Activated CD4-positive, alpha-beta T cell treated with anti-CD3 and anti-CD28 coated beads, Interleukin-2, amount 50 U/mL, for 16 hours (primary cell): ENCODE results near the gene GSTM3.

Experiments used
- DNase-seq: peaks from one replicate; pipeline ENCODE4 v3.0.0-alpha.2; 2020

Gene GSTM3

GRCh38 chr1:109740615-109741373, at the start of gene GSTM3:
Gene GSTM3 (minus strand): TSS chr1:109741038. CDS start chr1:109740287, 751 bp downstream.
- no peak for DNase-seq

DNA sequence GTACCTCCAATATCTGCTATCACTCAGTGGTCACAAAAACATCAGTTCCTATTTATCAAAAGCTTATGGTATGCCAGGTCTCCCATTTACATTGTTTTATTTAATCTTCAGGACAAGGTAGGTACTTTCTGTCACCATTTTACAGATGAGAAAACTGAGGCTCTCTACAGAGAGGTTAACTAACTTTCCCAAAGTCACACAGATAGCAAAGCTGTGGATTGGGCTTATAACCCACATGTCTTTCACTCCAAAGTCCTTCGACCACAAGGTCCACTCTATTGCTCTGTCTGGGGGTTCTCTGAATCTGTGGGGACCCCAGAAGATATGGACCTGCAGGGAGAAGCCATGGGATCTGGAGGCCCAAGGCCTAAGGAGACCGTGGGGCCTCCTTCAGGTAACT, 49.5 kb upstream of the GSTM3 start:
- no peak for DNase-seq

GRCh38 chr1:109789551-109790180, 48.8 kb upstream of the GSTM3 start:
- no peak for DNase-seq

DNA sequence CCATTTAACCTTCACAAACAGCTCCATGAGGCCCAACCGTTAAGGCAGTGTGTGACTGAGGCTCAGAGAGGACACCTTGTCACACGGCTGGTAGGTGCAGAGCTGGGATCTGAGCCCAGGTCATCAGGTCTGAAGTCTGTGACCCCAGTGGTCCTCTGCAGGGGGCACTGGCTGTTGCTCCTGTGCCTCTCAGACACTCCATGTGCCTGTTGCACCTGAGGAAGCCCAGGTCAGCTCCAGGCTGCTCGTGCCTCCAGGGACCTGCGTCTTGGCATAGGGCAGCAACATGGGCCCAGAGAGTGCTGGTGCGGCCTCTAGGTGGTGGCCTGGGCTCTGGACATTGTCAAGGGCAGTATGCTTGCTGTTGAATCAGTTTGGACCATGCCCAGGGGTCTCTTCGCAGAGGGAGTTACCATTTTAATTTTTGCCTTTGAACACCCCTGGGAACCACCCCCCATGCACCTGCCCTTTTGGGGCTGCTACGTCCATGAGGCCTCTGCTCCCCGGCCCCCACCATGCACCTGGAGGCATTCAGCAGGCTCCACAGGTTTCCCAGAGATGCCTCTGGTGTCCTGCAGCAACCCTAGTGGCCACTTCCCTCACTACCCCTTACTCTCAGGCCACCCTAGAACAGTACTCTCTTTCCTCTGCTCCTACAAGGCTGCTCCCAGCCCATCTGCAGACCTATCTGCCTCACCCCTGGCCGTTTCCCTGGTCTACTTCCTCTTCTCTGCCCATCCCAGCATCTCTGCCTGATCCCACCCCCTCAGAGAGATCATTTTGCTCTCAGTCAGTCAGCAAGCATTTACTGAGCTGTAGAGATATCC, 48.1 kb upstream of the GSTM3 start:
- DNase-seq, result no peak

DNA sequence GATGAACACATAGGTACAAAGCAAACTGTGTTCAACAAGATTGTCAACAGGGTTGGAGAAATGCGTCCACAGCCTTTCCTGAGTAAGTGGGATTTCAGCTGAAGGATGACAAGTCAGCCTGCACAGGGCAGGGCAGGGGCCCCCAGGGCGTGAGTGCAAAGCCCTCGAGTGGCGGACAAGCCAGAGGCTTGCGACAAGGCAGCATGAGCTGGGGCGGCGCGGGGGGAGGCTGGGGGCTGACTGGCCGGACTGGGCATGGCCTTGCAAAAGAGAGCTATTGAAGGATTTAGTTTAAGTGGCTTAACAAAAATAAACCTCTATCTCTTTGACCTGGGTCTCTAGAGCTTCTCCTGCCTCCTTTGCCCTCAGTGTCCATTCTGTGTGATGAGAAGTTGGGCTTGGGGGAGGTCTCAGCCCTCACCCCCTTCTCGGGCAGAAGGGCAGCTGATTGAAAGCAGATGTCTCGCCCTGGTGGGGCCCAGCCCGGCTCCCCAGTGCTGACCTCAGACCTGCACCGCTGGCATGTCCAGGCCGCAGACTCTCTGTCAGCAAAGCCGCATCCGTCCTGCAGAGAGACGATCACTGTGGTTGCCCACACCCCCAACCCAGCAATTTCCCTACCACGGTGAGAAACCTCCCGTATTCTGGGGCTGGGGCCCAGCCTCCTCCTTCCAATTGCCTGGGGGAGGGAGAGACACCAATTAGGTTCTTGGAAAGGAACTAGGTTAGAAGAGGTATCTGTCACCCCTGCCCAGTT, 47.2 kb upstream of the GSTM3 start:
- DNase-seq, result peak; percentile 41

DNA sequence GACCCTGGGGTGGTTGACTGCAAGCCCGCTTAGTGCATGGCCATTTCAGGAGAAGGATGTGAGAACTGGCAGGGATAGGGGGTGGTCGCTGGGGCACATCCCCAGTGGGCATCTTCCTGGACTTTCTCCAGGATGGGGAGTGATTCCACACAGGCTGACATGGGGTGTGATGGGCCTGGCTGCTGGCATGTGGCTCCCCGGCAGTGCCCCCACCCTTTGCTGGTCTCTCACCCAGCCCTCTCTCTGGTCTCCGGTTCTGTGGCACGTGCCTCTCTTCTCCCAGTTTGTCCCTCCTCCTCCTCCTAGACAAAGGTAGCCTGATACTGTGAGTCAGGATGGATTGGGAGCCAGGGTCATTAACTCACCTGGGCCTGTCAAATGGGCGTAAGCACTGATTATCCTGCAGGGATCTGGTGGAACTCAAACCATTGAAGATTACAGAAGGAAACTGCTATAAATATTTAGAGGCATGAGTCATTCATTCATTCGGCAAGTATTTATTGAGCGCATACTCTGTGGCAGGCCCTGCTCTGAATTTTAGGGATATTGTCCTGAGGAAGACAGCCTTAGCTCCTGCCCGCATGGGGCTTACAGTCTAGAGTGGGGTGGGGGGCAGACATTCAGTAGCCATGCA, 46.5 kb upstream of the GSTM3 start:
- no peak for DNase-seq

DNA sequence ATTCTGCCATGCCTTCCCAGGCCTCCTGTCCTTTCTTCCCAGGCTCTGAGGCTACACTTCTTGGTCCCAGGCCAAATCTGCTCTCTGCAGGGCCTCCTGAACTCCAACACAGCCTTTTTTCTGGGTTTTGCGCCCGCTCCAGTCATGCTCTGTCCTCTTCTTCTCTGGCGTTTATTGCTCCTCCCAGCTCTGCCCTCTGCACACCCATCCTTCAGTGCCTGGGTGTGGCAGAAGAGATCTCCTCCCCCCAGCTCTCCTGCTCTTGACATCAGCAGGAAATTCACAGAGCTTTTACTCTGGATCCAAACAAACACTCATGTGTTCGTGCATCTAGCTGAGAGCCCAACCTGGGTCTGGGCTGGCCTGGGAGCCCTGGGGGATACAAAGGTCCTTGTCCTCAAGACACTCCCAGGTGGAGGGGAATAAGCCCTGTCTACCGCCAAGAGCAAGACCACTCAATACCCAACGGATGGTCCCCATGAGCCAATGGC, 45.7 kb upstream of the GSTM3 start:
- DNase-seq, result no peak

- DNase-seq, result no peak
Observed at GRCh38 chr1:109786112-109786480, 45.3 kb upstream of the GSTM3 start.

DNA sequence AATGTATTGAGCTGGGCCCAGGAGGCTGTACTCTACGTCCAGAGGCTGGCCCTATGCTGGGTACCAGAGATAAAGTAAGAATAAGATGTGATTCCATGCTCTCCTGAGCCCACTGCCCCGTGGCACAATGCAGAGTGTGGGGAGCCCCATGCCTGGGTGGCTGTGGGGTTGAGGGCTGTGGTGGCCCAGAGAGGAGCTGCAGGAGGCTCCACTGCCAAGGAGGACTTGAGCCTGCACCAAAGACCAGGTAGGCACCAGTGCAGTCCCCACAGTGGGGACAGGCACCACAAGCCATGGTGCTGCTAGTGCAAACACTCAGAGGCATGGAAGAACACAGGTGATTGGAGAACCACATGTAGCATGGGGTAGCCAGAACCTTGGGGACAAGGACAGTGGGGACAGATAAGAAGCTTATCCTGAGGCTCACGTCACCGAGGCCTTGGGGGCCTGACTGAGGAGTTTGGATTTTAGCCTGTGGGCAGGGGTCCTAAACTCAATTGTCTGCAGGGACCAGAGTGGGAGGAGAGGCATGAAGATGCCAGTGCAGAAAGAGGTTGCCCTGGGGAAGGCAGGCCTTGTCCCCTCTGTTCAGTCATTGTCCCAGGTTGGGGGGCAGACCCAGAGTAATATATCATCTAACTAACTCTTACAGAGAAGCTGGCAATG, 44.7 kb upstream of the GSTM3 start:
- no peak for DNase-seq

GRCh38 chr1:109784551-109785252, 43.9 kb upstream of the GSTM3 start:
- DNase-seq, result no peak

- DNase-seq, result no peak
Observed at GRCh38 chr1:109783436-109783835, 42.6 kb upstream of the GSTM3 start.

DNA sequence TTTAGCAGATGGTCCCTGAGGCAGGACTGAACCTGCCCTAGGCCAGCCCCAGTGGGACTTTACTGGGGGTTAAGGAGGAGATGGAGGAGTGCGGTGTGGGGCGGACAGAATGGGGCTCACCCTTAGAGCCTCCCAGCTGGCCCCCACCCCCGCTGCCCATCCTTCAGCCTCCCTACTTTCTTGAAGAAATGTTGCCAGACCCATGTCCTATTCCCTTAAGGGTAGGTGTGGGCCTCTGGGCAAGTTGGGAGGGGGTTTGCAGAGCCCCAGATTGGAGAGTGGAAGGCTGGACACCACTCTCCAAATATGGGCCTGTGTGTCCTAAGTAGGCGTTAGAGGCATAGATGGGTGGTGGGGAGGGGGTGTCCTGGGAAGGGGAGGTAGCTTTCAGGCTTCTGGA, 42.1 kb upstream of the GSTM3 start:
- DNase-seq, result no peak

GRCh38 chr1:109782514-109782913, 41.7 kb upstream of the GSTM3 start:
- DNase-seq, result no peak

- no peak for DNase-seq
Observed at GRCh38 chr1:109781806-109782205, 41.0 kb upstream of the GSTM3 start.

DNA sequence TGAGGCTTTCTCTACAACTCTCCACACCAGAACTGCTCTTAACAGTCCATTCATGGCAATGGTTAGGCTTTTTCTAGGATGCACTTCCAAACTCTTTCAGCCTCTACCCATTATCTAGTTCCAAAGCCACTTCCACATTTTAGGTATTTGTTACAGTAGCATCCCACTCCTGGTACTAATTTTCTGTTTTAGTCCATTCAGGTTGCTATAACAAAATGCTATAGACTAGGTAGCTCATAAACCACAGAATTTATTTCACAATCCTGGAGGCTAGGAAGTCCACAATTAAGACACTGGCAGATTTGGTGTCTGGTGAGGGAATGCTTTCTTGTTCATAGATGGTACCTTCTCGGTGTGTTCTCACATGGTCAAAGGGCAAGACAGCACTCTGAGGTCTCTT, 40.1 kb upstream of the GSTM3 start:
- no peak for DNase-seq

DNA sequence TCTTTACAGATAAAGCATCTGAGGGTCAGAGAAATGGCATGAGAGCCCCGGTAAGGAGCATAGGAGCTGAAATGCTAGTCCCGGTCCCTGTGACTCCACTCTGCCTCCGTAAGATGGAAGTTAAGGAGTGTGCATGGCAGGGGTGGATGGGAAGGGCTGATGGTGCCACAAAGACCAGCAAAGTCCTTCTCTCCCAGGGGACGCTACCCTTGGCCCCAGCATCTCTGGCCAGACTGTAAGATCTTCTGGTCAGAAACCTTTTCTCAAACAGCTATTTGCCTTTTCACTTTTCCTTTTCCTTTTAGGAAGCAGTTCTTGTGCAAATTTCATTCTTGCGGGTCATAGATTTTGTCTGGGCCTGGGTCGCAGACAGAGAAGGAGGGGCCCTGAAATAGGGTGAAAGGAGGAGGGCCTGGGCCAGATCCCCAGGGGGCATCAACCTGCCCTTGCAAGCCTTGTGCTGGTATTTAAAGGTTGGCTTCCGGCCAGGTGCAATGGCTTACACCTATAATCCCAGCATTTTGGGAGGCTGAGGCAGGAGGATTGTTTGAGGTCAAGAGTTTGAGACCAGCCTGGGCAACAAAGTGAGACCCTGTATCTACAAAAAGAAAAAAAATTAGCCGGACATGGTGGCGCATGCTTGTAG, 37.3 kb upstream of the GSTM3 start:
- DNase-seq, result no peak

DNA sequence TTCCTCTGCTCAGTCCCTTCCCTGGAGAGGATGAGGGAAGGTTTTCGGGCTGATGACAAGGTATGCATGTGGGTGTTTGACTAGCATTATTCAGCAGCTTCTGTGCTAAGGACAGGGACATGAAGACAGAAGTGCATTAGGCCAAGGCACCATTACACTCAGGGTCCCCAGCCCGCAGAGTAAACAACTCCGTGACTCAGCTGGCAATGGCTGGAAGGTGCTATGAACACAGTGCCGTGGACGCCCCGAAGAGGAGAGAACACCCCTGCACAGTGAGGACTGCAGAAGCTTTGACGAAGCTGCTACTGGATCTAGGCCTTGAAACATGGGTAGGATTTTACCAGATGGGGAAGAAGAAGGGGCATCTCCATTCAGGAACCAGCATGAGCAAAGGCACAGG, 36.6 kb upstream of the GSTM3 start:
- no peak for DNase-seq

DNA sequence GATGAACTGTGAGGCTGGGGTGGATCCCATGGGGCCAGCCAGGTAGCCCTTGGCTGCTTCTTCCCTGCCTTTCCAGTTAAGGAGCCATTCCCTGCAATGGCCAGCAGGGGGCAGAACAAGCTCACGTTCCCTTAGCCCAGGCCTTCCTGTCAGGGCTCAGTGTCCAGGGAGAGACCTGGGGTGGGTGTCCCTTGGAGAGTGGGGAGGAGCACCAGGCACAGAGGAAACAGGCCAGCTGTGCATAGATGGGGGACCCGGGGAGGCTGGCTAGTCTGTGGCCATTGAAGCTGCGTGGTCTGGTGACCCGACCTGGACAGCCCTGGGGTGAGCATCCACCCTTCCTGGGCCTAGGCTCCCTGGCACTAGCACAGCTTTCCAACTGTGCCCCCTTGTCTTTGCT, 36.1 kb upstream of the GSTM3 start:
- DNase-seq, result peak; percentile 84

DNA sequence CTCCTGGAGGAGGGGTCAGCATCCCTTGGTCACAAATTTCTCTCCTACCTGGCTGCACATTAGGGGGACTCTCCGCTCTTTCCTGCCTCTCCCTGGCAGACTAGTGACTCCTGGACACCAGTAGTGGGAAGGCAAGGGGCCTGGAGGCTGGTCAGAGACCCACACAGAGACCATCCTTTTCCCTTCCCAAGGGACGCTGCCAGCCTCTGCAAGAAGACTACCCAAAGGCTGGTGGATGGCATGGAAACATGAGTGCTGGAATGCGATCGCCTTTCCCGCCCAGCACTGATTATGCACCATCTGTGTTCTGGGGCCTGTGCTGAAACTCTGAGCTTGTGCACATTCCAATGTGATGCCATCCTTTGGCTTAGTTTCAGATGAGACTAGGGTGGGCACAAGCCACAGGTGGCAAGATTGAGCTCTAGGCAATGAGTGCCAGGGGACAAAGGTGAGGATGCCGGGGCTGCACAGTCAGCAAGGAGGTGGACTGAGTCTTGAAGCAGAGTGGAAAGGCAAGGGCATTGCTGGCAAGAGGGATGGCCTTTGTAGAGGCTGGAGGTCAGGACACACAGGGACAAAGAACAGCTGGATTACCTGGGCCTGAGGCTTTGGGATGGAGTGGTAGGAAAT, 35.5 kb upstream of the GSTM3 start:
- no peak for DNase-seq

DNA sequence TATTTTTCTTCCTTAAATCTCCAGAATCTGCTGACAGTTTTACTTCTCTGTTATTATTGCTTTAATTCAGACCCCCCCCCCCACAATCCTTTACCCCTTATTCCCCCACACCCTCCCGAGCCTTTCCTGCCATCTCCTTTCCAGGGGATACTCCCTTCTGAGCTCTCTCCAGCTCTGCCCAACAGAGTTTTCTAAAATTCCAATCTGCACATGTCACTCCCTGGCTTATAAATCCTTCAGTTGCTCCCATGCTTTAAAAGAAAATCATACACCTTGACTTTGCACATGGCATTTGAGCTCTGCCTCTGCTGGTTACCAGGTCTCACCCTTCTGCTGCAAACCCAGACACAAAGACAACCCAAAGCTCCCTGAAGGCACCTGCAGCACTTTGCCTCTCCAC, 34.6 kb upstream of the GSTM3 start:
- no peak for DNase-seq
